K562 (cell line): ENCODE data around the gene ADCYAP1R1. TPM values are rescaled to one million over a fixed set of nuclear protein-coding genes. Genes with fewer than 3 reads are reported as not detected.

ENCODE experiments used
- HCFC1 ChIP-seq: IDR thresholded peaks from 2 replicates; pipeline ENCODE4 v1.6.1; 2012; ENCODE audit warnings: low read depth, low read length, improper control_type of control experiment
- HDAC2 ChIP-seq: fragments of 450-650 bp; IDR thresholded peaks from 2 replicates; pipeline ENCODE4 v1.6.1; 2016; ENCODE audit warnings: mild to moderate bottlenecking
- MYNN ChIP-seq, 2 experiments: sonication (generic); formaldehyde crosslinking in 1 of 2; IDR thresholded peaks; 2 replicates each; pipeline versions ENCODE4 v1.5.0 to v1.6.1; 2016 to 2020; ENCODE audit warnings: antibody characterized with exemption in 1 of 2, missing genetic modification reagents in 1 of 2
- PHF20 ChIP-seq: fragments of 450-650 bp; IDR thresholded peaks from 2 replicates; pipeline ENCODE4 v1.6.1; 2018; ENCODE audit not compliant: partially characterized antibody
- RBM25 ChIP-seq: fragments of 200-400 bp; formaldehyde crosslinking; IDR thresholded peaks from 2 replicates; pipeline ENCODE4 v1.6.1; 2018; ENCODE audit warnings: low read length, low read depth, moderate library complexity; ENCODE audit not compliant: severe bottlenecking
- SIN3B ChIP-seq: fragments of 450-650 bp; IDR thresholded peaks from 2 replicates; pipeline ENCODE4 v1.6.1; 2017; ENCODE audit warnings: low read depth, mild to moderate bottlenecking, moderate library complexity
- SMAD2 ChIP-seq: fragments of 150-350 bp; IDR thresholded peaks from 2 replicates; pipeline ENCODE4 v1.6.1; 2014; ENCODE audit warnings: low read depth, mild to moderate bottlenecking, low read length
- SNIP1 ChIP-seq: fragments of 450-650 bp; IDR thresholded peaks from 2 replicates; pipeline ENCODE4 v1.7.1; 2017; ENCODE audit warnings: low read depth, mild to moderate bottlenecking
- TEAD1 ChIP-seq, 2 experiments: fragments of 450-650 bp in 1 of 2; sonication (generic) in 1 of 2; formaldehyde crosslinking; IDR thresholded peaks; 2 replicates each; pipeline versions ENCODE4 v1.4.0 to v1.8.0; 2020 to 2022; ENCODE audit warnings: mild to moderate bottlenecking in 2 of 2, missing genetic modification reagents in 1 of 2
- ZNF143 ChIP-seq: sonication (generic); formaldehyde crosslinking; IDR thresholded peaks from 2 replicates; pipeline ENCODE4 v1.9.0; 2022; ENCODE audit warnings: mild to moderate bottlenecking, missing genetic modification reagents
- polyA plus RNA-seq, 8 experiments: library from polyadenylated mRNA; depleted of rRNA in 4 of 8; stranded (reverse) in 5 of 8; unstranded in 3 of 8; fragments of >200 nt; fragmentation: Nextera tagmentation in 2 of 8; fragmentation: Illumina TruSeq in 1 of 8; extraction: Ambion mirVana in 2 of 8; extraction: Trizol in 1 of 8; gene quantifications; 2 replicates each; pipeline versions ENCODE4 v1.2.1 to v1.2.3, GENCODE V29; 2011 to 2014; ENCODE audit warnings: inconsistent platforms in 1 of 8, missing spikeins in 1 of 8
- total RNA-seq, 7 experiments: library from RNA; depleted of rRNA in 6 of 7; stranded (reverse); fragments of >200 nt in 6 of 7; fragmentation: Illumina TruSeq in 2 of 7; extraction: Trizol in 2 of 7; gene quantifications; 2 replicates each; pipeline versions ENCODE4 v1.2.1 to v1.2.3, GENCODE V29; 2011 to 2021; ENCODE audit warnings: low replicate concordance in 1 of 7
- TF ChIP-seq, protein P1 (sequence below): fragments of 250-450 bp; sonication (Bioruptor Pico); IDR thresholded peaks from 2 replicates; pipeline ENCODE4 v1.5.0; 2021; ENCODE audit warnings: mild to moderate bottlenecking, moderate library complexity
- TF ChIP-seq, protein P2 (sequence below), 2 experiments: fragments of 450-650 bp in 1 of 2; sonication (generic) in 1 of 2; formaldehyde crosslinking in 1 of 2; IDR thresholded peaks; 2 replicates each; pipeline versions ENCODE4 v1.7.1 to v1.9.0; 2016 to 2022; ENCODE audit warnings: inconsistent platforms in 1 of 2, mild to moderate bottlenecking in 1 of 2, missing genetic modification reagents in 1 of 2

The ADCYAP1R1 gene
- total and polyA plus RNA-seq, 9 of the 15 experiments (the other 6 are each of a cell fraction or from before 2014, with no cell fraction given): 0.03 to 0.07 TPM; not detected in 7

DNA sequence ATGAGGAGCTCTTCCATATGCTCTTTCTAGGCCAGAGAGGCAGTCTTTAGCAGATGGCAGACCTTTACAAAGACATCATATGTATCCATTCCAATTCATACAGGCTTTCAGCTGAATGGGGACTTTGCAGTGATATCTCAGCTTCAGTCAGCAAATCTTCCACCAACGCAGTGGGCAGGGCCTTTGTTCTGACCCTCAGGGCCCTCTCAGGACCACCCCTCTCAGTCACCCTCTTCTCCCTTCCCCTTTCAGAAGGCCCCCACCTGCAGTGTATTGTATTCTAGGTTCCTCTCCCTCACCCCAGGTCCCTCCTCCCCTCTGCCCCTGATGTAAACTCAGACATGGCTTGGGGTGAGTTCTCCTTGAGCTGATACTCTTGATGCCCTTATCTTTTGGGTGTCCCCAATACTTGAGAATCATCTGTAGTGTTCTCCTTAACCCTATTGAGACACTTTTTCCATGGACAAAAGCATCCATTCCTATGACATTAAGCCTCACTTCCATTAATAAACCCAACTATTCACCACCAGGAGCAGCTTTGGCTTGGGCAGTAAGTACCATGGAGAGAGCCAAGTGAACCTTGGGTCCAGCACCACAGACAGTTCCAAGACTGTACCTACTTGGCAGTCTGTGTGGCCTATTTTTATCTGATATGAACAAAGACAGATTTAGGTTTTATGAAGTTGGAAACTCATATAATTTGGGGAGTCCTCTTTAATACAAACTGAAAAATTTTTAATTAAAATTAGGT is 62.7 kb downstream of the ADCYAP1R1 start (continued):
- TF ChIP-seq, protein P1, sequence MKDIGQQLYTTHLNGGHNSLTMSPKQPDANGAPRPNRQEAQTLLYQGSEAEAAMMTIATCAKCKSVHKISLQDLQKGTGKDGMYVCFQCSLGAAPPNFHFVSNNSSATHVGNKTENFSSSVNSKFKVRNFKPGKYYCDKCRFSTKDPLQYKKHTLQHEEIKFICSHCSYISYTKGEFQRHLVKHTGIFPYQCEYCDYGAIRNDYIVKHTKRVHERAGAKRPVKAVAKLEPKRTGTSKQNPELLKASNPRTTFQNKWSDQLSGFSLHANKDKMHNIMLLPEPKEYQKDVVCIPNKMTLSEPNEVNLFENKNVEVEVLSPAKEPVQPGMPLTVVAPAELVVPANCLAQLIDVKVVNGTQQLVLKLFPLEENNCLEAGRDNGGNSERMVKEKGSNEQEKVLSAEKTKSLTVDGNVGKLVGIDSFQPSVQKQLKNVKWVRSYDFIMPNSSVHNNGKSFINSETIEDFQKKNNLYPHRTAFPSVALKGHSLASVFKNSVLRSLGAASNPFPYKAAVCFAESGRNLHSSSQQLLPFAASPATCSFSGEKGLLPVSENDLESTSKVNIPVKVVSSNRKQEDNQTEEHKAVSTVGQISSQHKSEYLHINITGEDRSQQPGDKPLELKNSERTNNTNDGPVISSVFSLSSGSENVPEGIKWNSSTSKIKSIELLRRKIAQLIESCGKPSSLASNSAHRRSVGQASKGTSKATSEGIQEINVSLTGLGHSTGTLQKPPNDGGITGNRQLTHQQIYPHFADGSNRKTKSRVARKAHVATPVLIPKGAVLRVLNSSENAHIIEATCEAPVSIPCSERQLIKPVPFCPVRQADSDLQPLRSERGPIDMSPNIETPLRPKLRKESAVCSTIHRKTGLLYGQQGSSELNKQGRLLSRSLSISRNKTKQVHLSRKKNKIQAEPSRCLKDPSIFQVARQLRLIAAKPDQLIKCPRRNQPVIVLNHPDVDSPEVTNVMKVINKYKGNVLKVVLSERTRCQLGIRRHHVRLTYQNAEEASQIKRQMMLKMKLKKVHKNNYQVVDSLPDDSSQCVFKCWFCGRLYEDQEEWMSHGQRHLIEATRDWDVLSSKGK: no peak
- TF ChIP-seq MYNN (IDR thresholded peaks at IDR 0.05): no peak
- TF ChIP-seq MYNN (CRISPR knock-in tag; IDR thresholded peaks at IDR 0.05): peak; percentile 63; the same call in 1 of the 2 replicates
- TF ChIP-seq HDAC2: peak; percentile 50; the same call in 1 of the 2 replicates
- TF ChIP-seq RBM25: no peak
- no peak for TF ChIP-seq SNIP1
- TF ChIP-seq SIN3B: no peak
- no peak for TF ChIP-seq HCFC1
- TF ChIP-seq ZNF143 (CRISPR knock-in tag): no peak
- no peak for TF ChIP-seq PHF20
- TF ChIP-seq SMAD2: no peak
- TF ChIP-seq, protein P2, sequence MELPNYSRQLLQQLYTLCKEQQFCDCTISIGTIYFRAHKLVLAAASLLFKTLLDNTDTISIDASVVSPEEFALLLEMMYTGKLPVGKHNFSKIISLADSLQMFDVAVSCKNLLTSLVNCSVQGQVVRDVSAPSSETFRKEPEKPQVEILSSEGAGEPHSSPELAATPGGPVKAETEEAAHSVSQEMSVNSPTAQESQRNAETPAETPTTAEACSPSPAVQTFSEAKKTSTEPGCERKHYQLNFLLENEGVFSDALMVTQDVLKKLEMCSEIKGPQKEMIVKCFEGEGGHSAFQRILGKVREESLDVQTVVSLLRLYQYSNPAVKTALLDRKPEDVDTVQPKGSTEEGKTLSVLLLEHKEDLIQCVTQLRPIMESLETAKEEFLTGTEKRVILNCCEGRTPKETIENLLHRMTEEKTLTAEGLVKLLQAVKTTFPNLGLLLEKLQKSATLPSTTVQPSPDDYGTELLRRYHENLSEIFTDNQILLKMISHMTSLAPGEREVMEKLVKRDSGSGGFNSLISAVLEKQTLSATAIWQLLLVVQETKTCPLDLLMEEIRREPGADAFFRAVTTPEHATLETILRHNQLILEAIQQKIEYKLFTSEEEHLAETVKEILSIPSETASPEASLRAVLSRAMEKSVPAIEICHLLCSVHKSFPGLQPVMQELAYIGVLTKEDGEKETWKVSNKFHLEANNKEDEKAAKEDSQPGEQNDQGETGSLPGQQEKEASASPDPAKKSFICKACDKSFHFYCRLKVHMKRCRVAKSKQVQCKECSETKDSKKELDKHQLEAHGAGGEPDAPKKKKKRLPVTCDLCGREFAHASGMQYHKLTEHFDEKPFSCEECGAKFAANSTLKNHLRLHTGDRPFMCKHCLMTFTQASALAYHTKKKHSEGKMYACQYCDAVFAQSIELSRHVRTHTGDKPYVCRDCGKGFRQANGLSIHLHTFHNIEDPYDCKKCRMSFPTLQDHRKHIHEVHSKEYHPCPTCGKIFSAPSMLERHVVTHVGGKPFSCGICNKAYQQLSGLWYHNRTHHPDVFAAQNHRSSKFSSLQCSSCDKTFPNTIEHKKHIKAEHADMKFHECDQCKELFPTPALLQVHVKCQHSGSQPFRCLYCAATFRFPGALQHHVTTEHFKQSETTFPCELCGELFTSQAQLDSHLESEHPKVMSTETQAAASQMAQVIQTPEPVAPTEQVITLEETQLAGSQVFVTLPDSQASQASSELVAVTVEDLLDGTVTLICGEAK (IDR thresholded peaks at IDR 0.05): peak; percentile 79
- TF ChIP-seq, protein P2 (CRISPR knock-in tag; IDR thresholded peaks at IDR 0.05): no peak
- TF ChIP-seq TEAD1 (CRISPR knock-in tag; IDR thresholded peaks at IDR 0.05): peak in 1 of 2 experiments; percentile 21; a peak in 1 of 4 replicates
